Bronchial smooth muscle cell (primary cell): ENCODE results near the gene LDLRAD4. TPM values are rescaled to one million over a fixed set of nuclear protein-coding genes. Genes with fewer than 3 reads are reported as not detected.

ENCODE experiments used
- total RNA-seq: library from RNA; depleted of rRNA; stranded (reverse); fragments of >200 nt; gene quantifications from 2 replicates; pipeline ENCODE4 v1.2.1, GENCODE V29; 2014

The LDLRAD4 gene
- total RNA-seq, result 0.16 TPM in 1 of 2 replicates, not detected in the other

DNA sequence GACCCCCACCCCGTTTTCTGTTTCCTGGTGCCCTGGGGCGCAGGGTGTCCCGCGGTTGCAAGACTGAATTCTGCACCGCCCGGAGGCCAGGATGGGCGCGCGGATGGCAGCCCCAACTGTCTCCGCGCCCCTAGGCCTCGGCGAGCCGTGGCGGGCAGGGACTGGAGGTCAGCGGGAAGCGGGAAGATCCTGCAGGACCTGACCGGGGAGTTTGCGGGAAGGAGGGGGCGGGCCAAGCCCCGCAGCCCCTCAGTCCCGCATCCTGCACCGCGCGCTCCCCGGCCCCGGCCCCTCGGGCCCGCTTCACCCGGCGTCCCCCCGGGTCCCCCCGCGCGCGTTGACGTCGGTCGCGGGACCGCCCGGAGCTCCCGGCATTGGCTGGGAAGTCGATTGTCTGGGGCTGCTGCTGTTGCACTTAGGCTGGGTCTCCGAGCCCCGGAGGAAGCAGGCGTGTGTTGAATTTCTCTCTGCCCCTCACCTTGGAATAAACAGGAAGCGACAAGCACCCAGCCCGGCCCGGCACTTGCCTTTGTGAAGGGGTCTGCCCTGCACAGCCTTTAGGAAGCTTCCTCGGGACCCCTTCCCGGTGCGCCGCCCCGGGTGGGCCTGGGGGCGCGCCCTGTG is at the start of gene LDLRAD4:
Gene LDLRAD4, plus strand, starts transcription at position 393 of the 624 bp plus-strand sequence.

Other genes with a start within 250 kb of the LDLRAD4 start
- gene CEP192, start 227.4 kb upstream of the LDLRAD4 start, total RNA-seq, result 27.1 and 27.6 TPM in 2 replicates